Pancreas (tissue), 10 donors: ENCODE results near the gene FUT9. TPM values are rescaled to one million over a fixed set of nuclear protein-coding genes. Genes with fewer than 3 reads are reported as not detected.
A peak's percentile ranks its signal among the peaks of the same experiment; 100 is the strongest.

Experiments used
- ATAC-seq, 4 donors: fragments of 200-7000 bp; cut with Tn5 transposase; one replicate each; pipeline versions ENCODE4 v1.8.0 to v1.9.1; 2020; ENCODE audit warnings: mild to moderate bottlenecking in 4 of 4, moderate library complexity in 4 of 4
- DNase-seq, 6 donors: peaks; one replicate each; pipeline ENCODE4 v3.0.0-alpha.2; 2020
- FAIRE-seq: peaks from 2 replicates; lab custom pipeline; 2012; peaks lifted over from hg19 to GRCh38; lab: Jason Lieb, UNC
- H3K27ac ChIP-seq, 4 donors: fragments of 200-600 bp; sonication (generic); 1 replicate in 3 of 4; 2 replicates in 1 of 4; pipeline versions ENCODE4 v1.5.0 to v1.8.0; 2020
- H3K27me3 ChIP-seq, 4 donors: fragments of 200-600 bp; one replicate each; pipeline ENCODE4 v1.8.0; 2021
- H3K36me3 ChIP-seq, 3 donors: fragments of 200-600 bp; sonication (generic) in 1 of 3; one replicate each; pipeline versions ENCODE4 v1.5.0 to v1.8.0; 2020 to 2021
- H3K4me1 ChIP-seq, 3 donors: fragments of 200-600 bp; one replicate each; pipeline ENCODE4 v1.8.0; 2021
- H3K4me3 ChIP-seq, 4 donors: fragments of 200-600 bp; sonication (generic) in 2 of 4; one replicate each; pipeline versions ENCODE4 v1.5.0 to v1.8.0; 2020 to 2021
- H3K9me3 ChIP-seq, 4 donors: fragments of 200-600 bp; one replicate each; pipeline ENCODE4 v1.8.0; 2021
- WGBS, 2 donors: extraction: QIAGEN DNeasy Blood & Tissue Kit; methylation state at CpG; one replicate each; pipeline ENCODE4 v1.1.7; 2013; 5-methylcytosine and 5-hydroxymethylcytosine counted together
- intact Hi-C, 3 donors: fragments of 100-400 bp; cut with DNase I; formaldehyde crosslinking; loops; one replicate each; pipeline versions ENCODE4 v1.11.1 to v1.14.2; 2022
- polyA plus RNA-seq, 2 donors: library from polyadenylated mRNA; stranded (reverse); fragments of 200-250 nt; gene quantifications; one replicate each; pipeline ENCODE4 v1.2.3, GENCODE V29; 2013
- total RNA-seq, 6 donors: library from RNA; stranded (reverse); fragmentation: NEBNext Ultra II Directional in 4 of 6; extraction: Animal tissue kit (Norgen Biotek cat#: 25700) in 4 of 6; gene quantifications; one replicate each; pipeline versions ENCODE4 v1.2.1 to v1.2.4, GENCODE V29; 2021 to 2023
- TF ChIP-seq, protein P1 (sequence below), 4 donors: fragments of 200-600 bp; sonication (generic) in 3 of 4; IDR thresholded peaks; one replicate each; pipeline versions ENCODE4 v1.5.0 to v1.8.0; 2021; ENCODE audit warnings: antibody characterized with exemption in 4 of 4
- donor health status: healthy with polysubstance abuse.
- donor health status: DM: no; HTN: no; CAD: no; lungs with moderate emphysema.
- donor health status: DM: no; HTN: no; CAD: no.
- donor health status: control.
- donor health status: control.
- donor health status: Bipolar disorder and iron deficiency.
- donor health status: DM: yes; HTN: yes; CAD: no.
- donor health status: DM: no; HTN: no; CAD: no.
- donor health status: DM: no; HTN: no; CAD: no.
- donor health status: DM: yes; HTN: yes; CAD: no.

The FUT9 gene
- total and polyA plus RNA-seq, 8 donors: 0.12 to 3.5 (median 1.2) TPM

DNA sequence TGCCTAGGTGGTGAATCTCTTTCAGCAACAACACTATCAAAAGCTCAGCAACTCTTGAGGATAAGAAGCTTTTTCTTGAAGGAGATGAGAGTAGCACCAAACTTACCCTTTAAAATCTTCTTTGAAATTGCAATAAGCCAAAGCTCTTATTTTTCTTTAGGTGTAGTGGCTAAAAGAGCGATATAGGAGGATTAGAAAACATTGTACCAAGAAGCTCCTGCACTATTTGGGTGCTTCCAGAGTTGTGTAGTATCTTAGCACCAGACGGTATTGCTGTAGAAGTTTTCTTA, 1.2 kb downstream of the FUT9 start:
- no peak for DNase-seq
- Histone ChIP-seq H3K27me3 (no peaks in the 10 kb centered on the region), H3K27ac (peak overlapping the region in 1 of 4 donors; percentile 73), H3K36me3 (no peaks in the 10 kb centered on the region), H3K4me1 (peaks cover 0 to 8% (median 0%) of the 10 kb centered on the region in 3 donors), H3K4me3 (peak overlapping the region in 2 of 4 donors; percentile 55 to 60), H3K9me3 (no peaks in the 10 kb centered on the region)
- intact Hi-C loops: no loop called here
- TF ChIP-seq, protein P1, sequence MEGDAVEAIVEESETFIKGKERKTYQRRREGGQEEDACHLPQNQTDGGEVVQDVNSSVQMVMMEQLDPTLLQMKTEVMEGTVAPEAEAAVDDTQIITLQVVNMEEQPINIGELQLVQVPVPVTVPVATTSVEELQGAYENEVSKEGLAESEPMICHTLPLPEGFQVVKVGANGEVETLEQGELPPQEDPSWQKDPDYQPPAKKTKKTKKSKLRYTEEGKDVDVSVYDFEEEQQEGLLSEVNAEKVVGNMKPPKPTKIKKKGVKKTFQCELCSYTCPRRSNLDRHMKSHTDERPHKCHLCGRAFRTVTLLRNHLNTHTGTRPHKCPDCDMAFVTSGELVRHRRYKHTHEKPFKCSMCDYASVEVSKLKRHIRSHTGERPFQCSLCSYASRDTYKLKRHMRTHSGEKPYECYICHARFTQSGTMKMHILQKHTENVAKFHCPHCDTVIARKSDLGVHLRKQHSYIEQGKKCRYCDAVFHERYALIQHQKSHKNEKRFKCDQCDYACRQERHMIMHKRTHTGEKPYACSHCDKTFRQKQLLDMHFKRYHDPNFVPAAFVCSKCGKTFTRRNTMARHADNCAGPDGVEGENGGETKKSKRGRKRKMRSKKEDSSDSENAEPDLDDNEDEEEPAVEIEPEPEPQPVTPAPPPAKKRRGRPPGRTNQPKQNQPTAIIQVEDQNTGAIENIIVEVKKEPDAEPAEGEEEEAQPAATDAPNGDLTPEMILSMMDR (IDR thresholded peaks at IDR 0.05): no peak
- WGBS, 2 donors: 40 to 59% methylated on average over 2 of the region's 2 CpGs
- no peak for ATAC-seq
- no peak for FAIRE-seq

DNA sequence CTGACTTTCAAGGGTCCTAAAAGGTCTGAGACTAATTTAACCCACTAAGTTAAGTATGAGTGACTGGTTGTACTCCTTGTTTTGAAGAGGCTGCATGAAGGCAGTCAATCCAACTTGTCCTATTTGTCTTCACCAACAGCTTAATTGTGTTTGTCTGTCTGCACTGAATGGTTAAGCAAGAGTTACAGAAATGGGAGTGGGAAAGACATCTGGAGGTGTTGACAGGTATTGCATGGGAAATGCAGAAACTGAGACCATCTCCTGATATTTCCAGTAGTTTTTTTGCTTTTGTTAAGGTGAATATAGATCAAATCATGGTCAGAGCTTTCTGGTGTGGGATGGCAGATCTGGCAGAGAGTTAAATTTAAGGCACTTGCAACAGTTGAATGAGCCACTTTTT, 6.5 kb downstream of the FUT9 start:
- no peaks in the 10 kb centered on the region for H3K27me3 ChIP-seq
- intact Hi-C loops: no loop called here
- H3K36me3 ChIP-seq: no peaks in the 10 kb centered on the region
- no peak for ATAC-seq
- peaks cover 0 to 8% (median 0%) of the 10 kb centered on the region in 3 donors for H3K4me1 ChIP-seq
- H3K4me3 ChIP-seq: no peak overlapping the region
- TF ChIP-seq, protein P1 (IDR thresholded peaks at IDR 0.05): no peak
- no peak for DNase-seq
- no peak overlapping the region for H3K27ac ChIP-seq
- FAIRE-seq: no peak
- H3K9me3 ChIP-seq: no peaks in the 10 kb centered on the region

- TF ChIP-seq, protein P1 (IDR thresholded peaks at IDR 0.05): no peak
- ATAC-seq: no peak
- H3K9me3 ChIP-seq: no peaks in the 10 kb centered on the region
- H3K27ac ChIP-seq: no peak overlapping the region
- intact Hi-C loops: no loop called here
- WGBS, 2 donors: 34 to 63% methylated on average over 7 of the region's 7 CpGs
- peaks cover 0 to 5% (median 0%) of the 10 kb centered on the region in 3 donors for H3K4me1 ChIP-seq
- DNase-seq: no peak
- no peak overlapping the region for H3K4me3 ChIP-seq
- H3K36me3 ChIP-seq: no peaks in the 10 kb centered on the region
- no peaks in the 10 kb centered on the region for H3K27me3 ChIP-seq
- no peak for FAIRE-seq
These were observed 16.9 kb downstream of the FUT9 start for GRCh38 chr6:96032661-96033060.

GRCh38 chr6:96051555-96051954, 35.8 kb downstream of the FUT9 start:
- Histone ChIP-seq H3K4me3 (no peak overlapping the region), H3K27ac (no peak overlapping the region), H3K4me1 (no peaks in the 10 kb centered on the region), H3K9me3 (no peaks in the 10 kb centered on the region), H3K36me3 (no peaks in the 10 kb centered on the region), H3K27me3 (no peaks in the 10 kb centered on the region)
- DNase-seq: no peak
- TF ChIP-seq, protein P1 (IDR thresholded peaks at IDR 0.05): no peak
- FAIRE-seq: no peak
- intact Hi-C loops: no loop called here
- ATAC-seq: no peak

GRCh38 chr6:96058082-96058481, 42.3 kb downstream of the FUT9 start:
- H3K4me3 ChIP-seq: no peak overlapping the region
- no peaks in the 10 kb centered on the region for H3K36me3 ChIP-seq
- H3K4me1 ChIP-seq: peaks cover 0 to 4% (median 0%) of the 10 kb centered on the region in 3 donors
- no peaks in the 10 kb centered on the region for H3K9me3 ChIP-seq
- H3K27ac ChIP-seq: no peak overlapping the region
- DNase-seq (no peak), ATAC-seq (peak in 1 of 4 donors; percentile 21), FAIRE-seq (no peak)
- WGBS, 2 donors: 44 to 47% methylated on average over 4 of the region's 4 CpGs
- intact Hi-C loops: no loop called here
- no peaks in the 10 kb centered on the region for H3K27me3 ChIP-seq
- TF ChIP-seq, protein P1 (IDR thresholded peaks at IDR 0.05): no peak
